ENCODE data around the gene PPP5C.
"Not testable (repeated sequence)": the region's sequence is repeated elsewhere in the genome, so short reads cannot be mapped to it uniquely, and the experiment has no call there.

The PPP5C gene

DNA sequence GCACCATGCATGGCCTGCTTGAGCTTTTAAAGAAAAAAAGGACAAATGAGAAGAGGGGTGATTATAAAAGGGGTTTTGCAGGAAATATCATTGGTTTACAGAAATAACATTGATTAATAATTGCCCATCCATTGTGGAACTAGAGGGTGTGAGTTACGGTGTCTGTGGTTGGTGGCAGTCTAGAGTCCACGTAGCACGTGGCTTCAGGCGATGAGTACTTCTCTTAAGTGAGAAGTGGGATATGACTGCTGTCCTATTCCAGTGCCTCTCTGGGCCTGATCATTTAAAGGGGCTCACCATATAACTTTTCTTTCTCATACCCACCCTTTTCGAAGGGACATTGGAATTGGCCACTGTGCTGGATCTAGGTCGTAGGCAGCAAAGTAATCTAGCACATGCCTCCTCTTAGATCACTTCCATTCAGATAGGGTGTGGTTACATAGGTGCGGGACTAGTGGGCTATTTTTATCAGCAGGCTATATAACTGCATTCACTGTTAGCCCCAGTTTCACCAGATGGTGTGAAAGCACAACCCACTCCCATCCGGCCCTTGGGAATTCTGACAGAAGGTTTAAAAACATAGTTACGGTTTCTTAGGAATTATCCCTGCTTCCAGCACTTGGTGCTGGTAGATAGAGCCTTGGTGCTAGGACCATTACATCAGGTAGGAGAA, 19.9 kb downstream of the PPP5C start:
- DNase-seq = no peak

DNA sequence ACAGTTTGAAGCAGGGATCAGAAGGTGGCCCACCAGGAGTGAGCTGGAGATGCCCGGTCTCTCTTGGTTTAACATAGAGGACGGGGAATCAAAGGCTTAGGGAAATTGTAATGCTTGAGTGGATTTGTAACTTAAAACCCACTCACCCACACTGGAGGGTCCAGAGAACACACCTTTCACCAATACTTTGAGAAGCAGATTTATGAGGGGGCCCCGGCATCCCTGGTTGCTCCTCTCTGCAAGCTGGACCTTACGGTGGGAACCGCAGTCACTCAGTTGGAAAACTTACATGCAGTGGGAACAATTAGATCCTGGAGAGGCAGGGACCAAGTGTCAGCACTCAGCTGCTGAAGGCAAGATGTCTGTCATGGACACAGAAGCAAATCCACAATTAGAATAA, 20.5 kb downstream of the PPP5C start:
- DNase-seq = no peak

DNA sequence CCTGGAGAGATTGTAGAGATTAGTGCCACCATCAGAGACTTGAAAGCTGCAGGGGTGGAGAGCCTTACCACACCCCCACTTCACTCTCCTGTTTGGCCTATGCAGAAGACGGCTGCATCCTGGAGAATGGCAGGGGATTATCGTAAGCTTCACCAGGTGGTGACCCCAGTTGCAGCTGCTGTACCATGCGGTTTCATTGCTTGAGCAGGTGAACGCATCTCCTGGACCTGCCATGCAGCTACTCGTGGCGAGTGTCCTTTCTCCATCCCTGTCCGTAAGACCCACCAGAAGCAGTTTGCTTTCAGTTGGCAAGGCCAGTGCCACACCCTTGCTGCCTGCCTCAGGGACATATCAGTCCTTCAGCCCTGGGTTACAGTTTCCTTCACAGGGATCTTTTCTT, 21.2 kb downstream of the PPP5C start:
- DNase-seq = no peak

- no peak for DNase-seq
Observed at GRCh38 chr19:46369817-46370216, 22.9 kb downstream of the PPP5C start.

- no peak for DNase-seq
Observed at GRCh38 chr19:46371371-46371901, 24.5 kb downstream of the PPP5C start.

- no peak for DNase-seq
Observed at GRCh38 chr19:46372901-46373490, 26.1 kb downstream of the PPP5C start.

DNA sequence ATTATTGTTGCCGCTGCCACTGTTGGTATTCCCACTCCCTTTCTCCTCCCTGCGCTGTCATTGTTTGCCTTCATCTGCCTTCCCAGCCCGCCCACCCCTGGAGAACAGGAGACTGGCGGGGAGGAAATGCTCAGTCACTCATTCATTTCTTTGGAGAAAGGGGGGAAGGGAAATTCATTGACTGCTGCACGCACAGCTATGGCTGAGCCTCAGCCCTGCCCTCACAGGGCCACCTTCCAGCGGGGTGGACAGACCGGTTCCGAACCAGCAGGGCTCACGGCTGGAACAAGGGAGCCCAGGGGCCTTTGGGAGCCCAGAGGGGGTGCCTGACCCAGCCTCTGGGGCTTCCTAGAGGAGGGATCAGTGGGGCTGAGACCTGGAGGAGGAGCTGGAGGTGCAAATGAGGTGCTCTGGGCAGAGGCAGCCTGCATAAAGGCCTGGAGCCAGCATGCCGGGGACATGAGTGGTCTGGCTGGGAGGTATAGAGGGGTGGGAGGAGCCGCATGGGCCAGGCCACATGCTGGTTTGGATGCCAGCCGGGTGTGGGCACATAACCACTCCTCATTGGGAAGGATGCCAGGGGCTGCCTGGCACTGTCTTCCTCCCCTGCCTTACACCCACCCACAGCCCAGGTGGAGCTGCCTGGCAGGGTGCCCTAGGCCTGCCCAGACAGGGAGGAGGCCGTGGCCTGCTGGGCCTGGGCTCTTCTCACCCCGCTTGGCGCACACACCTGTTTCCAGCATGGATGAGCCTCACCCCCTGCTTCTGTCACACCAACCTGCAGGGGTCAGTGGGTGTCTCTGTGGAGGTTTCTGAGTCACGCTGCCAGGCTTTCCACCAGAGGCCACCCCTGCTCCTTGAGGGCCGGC, 26.8 kb downstream of the PPP5C start:
- no peak for DNase-seq

- no peak for DNase-seq
Observed at GRCh38 chr19:46374536-46375475, 27.9 kb downstream of the PPP5C start.

DNA sequence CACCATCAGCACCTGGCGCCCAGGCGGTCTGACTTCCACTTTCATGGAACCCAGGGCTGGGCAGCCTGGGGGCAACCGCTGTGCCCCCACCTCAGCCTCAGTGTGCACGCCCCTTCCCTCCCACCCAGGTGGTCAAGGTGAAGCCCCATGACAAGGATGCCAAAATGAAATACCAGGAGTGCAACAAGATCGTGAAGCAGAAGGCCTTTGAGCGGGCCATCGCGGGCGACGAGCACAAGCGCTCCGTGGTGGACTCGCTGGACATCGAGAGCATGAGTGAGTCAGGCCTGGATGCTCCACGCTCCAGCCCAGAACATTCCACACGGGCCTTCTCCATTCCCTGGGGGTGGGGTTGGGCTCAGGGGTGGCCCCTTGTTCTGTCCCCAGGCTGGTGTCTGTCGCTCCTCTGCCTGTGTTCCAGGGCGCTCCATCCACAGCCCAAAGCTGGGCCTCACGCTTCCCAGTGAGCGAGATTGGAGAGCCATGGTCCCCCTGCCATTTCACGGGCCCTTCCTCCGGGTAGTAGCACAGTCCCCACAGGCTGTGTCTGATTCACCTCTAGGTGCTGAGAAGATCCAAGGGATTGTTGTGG, 28.7 kb downstream of the PPP5C start:
- DNase-seq = not testable (repeated sequence)

- no peak for DNase-seq
Observed at GRCh38 chr19:46376241-46377153, 29.6 kb downstream of the PPP5C start.

GRCh38 chr19:46378268-46378667, 31.4 kb downstream of the PPP5C start:
- no peak for DNase-seq

DNA sequence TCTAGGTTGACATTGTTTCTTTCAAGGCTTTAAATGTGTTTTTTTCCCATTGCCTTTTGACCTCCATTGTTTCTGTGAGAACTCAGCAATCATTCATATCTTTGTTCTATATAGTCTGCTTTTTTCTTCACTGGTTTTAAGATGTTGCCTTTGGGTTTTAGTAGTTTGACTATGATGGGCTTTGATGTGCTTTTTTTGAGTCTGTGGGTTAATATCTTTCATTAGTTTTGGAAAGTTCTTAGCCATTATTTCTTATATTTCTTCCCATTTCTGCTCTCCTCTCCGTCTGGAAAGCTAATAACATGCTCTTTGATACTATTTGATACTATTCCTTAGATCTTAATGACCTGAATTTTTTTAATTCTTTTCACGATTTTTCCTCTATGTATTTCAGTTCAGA, 33.8 kb downstream of the PPP5C start:
- no peak for DNase-seq

- DNase-seq = no peak
Observed at GRCh38 chr19:46381346-46381745, 34.5 kb downstream of the PPP5C start.

GRCh38 chr19:46381756-46382345, 35.0 kb downstream of the PPP5C start:
- DNase-seq = no peak

DNA sequence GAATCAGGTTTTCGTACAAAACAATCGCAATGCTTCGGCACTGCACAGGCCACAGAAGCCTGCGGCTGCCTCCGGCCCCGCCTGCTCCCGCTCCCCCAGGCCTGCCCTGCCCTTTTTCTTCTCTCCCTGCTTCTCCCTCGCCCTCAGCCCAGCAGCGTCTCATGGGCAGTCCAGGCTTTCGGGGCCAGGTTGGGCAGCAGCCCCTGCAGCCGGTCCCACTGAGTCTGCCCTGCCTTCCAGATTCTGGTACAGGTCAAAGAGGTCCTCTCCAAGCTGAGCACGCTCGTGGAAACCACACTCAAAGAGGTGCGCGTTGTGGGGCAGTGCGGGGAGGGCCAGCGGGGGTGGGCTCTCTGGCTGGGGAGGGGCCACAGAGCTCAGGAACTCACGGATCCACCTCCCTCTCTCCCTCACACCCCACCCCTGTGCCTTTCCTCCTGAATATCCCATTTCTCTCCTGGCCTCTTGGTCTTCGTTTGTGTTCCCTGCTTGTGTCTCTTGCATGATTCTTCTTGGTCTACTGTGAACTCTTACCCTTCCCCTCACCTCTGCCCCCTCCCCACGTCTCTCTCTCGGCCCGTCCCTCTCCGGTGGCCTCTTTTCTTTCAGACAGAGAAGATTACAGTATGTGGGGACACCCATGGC, 36.4 kb downstream of the PPP5C start:
- DNase-seq = no peak

- no peak for DNase-seq
Observed at GRCh38 chr19:46383846-46384245, 37.0 kb downstream of the PPP5C start.

- DNase-seq = no peak
Observed at GRCh38 chr19:46384396-46384795, 37.5 kb downstream of the PPP5C start.

DNA sequence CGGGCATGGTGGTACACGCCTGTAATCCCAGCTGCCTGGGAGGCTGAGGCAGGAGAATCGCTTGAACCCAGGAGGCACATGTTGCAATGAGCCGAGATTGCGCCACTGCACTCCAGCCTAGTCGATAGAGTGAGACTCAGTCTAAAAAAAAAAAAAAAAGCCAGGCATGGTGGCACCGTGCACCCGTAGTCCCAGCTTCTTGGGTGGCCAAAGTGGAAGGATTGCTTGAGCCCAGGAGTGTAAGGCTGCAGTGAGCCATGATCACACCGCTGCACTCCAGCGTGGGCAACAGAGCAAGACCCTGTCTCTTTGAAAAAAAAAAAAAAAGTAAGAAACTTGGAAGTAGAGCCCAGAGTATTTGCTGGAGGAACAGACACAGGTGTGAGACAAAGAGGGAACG, 38.7 kb downstream of the PPP5C start:
- no peak for DNase-seq

DNA sequence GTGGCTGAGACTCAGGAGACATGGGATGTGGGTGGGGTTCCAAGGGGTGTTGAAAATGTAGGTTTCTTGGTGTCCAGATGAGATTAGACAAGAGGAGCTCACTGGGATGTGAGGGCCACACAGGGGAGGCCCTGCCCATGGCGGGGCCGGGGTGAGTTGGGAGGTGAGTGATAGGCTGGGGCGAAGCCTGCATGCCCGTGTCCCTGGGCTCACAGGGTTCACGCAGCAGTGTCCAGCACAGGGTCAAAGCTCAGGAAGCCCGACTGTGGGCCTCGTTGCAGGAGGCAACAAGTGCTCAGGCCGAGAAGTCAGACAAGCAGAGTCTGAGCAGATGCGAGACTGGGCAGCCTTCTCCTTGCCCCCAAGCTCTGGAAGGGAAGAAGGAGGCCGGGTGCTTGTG, 39.3 kb downstream of the PPP5C start:
- DNase-seq = no peak
